ENCODE results near the gene TEDC2.

- TF ChIP-seq CTCF (IDR thresholded peaks at IDR 0.05; ENCODE audit: poor library complexity) = peak; percentile 29
- TF ChIP-seq EZH2 (IDR thresholded peaks at IDR 0.05; ENCODE audit: borderline replicate concordance) = no peak
These were observed 14.3 kb downstream of the TEDC2 start for GRCh38 chr16:2473999-2474876.

Measured in hepatocyte (in vitro differentiated cells).